GM21390 (cell line): Measurements from ENCODE around the gene LSMEM2.

Experiments used
- ATAC-seq: cut with Tn5 transposase; IDR thresholded peaks from one replicate; pipeline ENCODE4 v1.9.1; 2021; ENCODE audit not compliant: unreplicated experiment

LSMEM2 gene

GRCh38 chr3:50320853-50321335 lies 42.0 kb downstream of the LSMEM2 start:
- ATAC-seq = peak; percentile 51

- peak; percentile 77 for ATAC-seq
These were observed 42.6 kb downstream of the LSMEM2 start for GRCh38 chr3:50321336-50322114.

GRCh38 chr3:50322115-50322385 lies 43.2 kb downstream of the LSMEM2 start:
- ATAC-seq = no peak

- no peak for ATAC-seq
These were observed 43.7 kb downstream of the LSMEM2 start, which contains the start of gene HYAL2 for GRCh38 chr3:50322386-50323091. HYAL2 (minus strand) TSS chr3:50322745; CDS start chr3:50320489, 2,256 bp downstream.

GRCh38 chr3:50323092-50323600 lies 44.3 kb downstream of the LSMEM2 start:
- no peak for ATAC-seq

- no peak for ATAC-seq
These were observed 44.8 kb downstream of the LSMEM2 start for GRCh38 chr3:50323614-50324199.

GRCh38 chr3:50324351-50325112 lies 45.6 kb downstream of the LSMEM2 start:
- no peak for ATAC-seq

- ATAC-seq = no peak
These were observed 46.2 kb downstream of the LSMEM2 start for GRCh38 chr3:50325113-50325480.

GRCh38 chr3:50325497-50326181 lies 46.8 kb downstream of the LSMEM2 start:
- no peak for ATAC-seq

GRCh38 chr3:50326182-50326541 lies 47.3 kb downstream of the LSMEM2 start:
- no peak for ATAC-seq

- no peak for ATAC-seq
These were observed 48.2 kb downstream of the LSMEM2 start for GRCh38 chr3:50327129-50327528.

- peak; percentile 89 for ATAC-seq
These were observed 49.2 kb downstream of the LSMEM2 start, which contains the start of gene TUSC2 for GRCh38 chr3:50327943-50328691. TUSC2 (minus strand) TSS chr3:50328223; CDS start chr3:50328099, 124 bp downstream.

GRCh38 chr3:50330330-50330729 lies 51.4 kb downstream of the LSMEM2 start:
- ATAC-seq = no peak

GRCh38 chr3:50331364-50331907 lies 52.5 kb downstream of the LSMEM2 start:
- ATAC-seq = no peak

GRCh38 chr3:50333744-50334328 lies 54.9 kb downstream of the LSMEM2 start:
- ATAC-seq = no peak

GRCh38 chr3:50334339-50335075 lies 55.6 kb downstream of the LSMEM2 start:
- no peak for ATAC-seq

- peak; percentile 24 for ATAC-seq
These were observed 57.7 kb downstream of the LSMEM2 start for GRCh38 chr3:50336452-50337174.
